ENCODE measurements around the gene SNX8. TPM values are rescaled to one million over a fixed set of nuclear protein-coding genes. Genes with fewer than 3 reads are reported as not detected.

Gene SNX8
- total and polyA plus RNA-seq, 2 donors (not counting 3 experiments of a cell fraction or from before 2014, with no cell fraction given) = 24.5 to 50.3 TPM

DNA sequence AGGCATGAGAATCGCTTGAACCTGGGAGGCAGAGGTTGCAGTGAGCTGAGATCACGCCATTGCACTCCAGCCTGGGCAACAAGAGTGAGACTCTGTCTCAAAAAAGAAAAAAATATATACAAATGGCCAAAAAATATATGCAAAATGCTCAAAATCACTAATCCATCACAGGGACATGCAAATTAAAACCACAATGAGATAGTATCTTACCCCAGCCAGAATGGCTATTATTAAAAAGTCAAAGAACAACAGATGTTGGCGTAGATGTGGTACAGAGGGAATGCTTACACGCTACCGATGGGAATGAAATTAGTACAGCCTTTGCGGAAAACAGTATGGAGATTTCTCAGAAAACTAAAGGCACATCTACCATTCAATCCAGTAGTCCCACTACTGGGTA lies 17.4 kb downstream of the SNX8 start:
- Histone ChIP-seq H3K9me1 (replicated peaks; ENCODE audit: control insufficient read depth, extremely low read depth, insufficient read depth, low read length) (no peaks in the 10 kb centered on the region), H3K27me3 (ENCODE audit: control insufficient read depth in 2 of 2, insufficient read depth in 2 of 2, low read length in 2 of 2) (no peaks in the 10 kb centered on the region), H3K36me3 (ENCODE audit: control insufficient read depth in 2 of 2, extremely low read depth in 1 of 2, insufficient read depth in 2 of 2, low read length in 2 of 2) (no peaks in the 10 kb centered on the region), H3K9ac (replicated peaks; ENCODE audit: extremely low read depth, insufficient read depth, low read length) (no peak overlapping the region), H3K27ac (ENCODE audit: insufficient read depth, low read depth, low read length) (no peak overlapping the region), H3K4me2 (ENCODE audit: insufficient read depth, low read length) (no peak overlapping the region), H4K20me1 (replicated peaks; ENCODE audit: control insufficient read depth, extremely low read depth, insufficient read depth, low read length) (no peaks in the 10 kb centered on the region), H3K4me1 (ENCODE audit: control insufficient read depth, extremely low read depth, insufficient read depth, low read length) (peaks cover 13% of the 10 kb centered on the region), H3K79me2 (ENCODE audit: control insufficient read depth, insufficient read depth, low read length) (peaks cover 4% of the 10 kb centered on the region), H2AFZ (ENCODE audit: low read depth, low read length) (no peak overlapping the region), H3K9me3 (replicated peaks; ENCODE audit: control insufficient read depth, insufficient read depth, low read length) (no peaks in the 10 kb centered on the region), H3K4me3 (replicated peaks in 1 of 3; ENCODE audit: insufficient read depth in 1 of 3, low read depth in 1 of 3, low read length in 3 of 3) (no peak overlapping the region)
- intact Hi-C loops (cut with micrococcal nuclease) (no loop called here), dilution Hi-C loops (cut with MboI; ENCODE audit: extremely low pct_ligation_motif_present, low sequenced_read_pairs) (no loop called here)
- FAIRE-seq = no peak
- no TSS peak for BruUV-seq (replicated peaks)
- ChIA-PET POLR2A (no interaction called here), CTCF (no interaction called here)
- no peak for TF ChIP-seq MYC (IDR thresholded peaks at IDR 0.05; ENCODE audit: low read depth, low read length)
- TF ChIP-seq, protein P1, sequence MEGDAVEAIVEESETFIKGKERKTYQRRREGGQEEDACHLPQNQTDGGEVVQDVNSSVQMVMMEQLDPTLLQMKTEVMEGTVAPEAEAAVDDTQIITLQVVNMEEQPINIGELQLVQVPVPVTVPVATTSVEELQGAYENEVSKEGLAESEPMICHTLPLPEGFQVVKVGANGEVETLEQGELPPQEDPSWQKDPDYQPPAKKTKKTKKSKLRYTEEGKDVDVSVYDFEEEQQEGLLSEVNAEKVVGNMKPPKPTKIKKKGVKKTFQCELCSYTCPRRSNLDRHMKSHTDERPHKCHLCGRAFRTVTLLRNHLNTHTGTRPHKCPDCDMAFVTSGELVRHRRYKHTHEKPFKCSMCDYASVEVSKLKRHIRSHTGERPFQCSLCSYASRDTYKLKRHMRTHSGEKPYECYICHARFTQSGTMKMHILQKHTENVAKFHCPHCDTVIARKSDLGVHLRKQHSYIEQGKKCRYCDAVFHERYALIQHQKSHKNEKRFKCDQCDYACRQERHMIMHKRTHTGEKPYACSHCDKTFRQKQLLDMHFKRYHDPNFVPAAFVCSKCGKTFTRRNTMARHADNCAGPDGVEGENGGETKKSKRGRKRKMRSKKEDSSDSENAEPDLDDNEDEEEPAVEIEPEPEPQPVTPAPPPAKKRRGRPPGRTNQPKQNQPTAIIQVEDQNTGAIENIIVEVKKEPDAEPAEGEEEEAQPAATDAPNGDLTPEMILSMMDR (IDR thresholded peaks at IDR 0.05; ENCODE audit: extremely low read depth in 1 of 2, insufficient read depth in 1 of 2, low read depth in 1 of 2, low read length in 2 of 2) = no peak
- no peak for TF ChIP-seq FOS (IDR thresholded peaks at IDR 0.05; ENCODE audit: borderline replicate concordance, insufficient read depth, low read length)
- no peak for TF ChIP-seq JUN (IDR thresholded peaks at IDR 0.05; ENCODE audit: borderline replicate concordance, insufficient read depth, insufficient read length, low read depth)
- no peak for TF ChIP-seq GATA2 (IDR thresholded peaks at IDR 0.05; ENCODE audit: insufficient read depth, insufficient read length, low read depth, low read length)
- TF ChIP-seq POLR2A (IDR thresholded peaks at IDR 0.05; ENCODE audit: low read depth, low read length) = no peak
- no peak for TF ChIP-seq POLR2AphosphoS5 (IDR thresholded peaks at IDR 0.05; ENCODE audit: insufficient read depth, low read depth, low read length)
- DNase-seq (ENCODE audit: low read depth, low spot score) = no peak

All from endothelial cell of umbilical vein (primary cell).